CD14-positive monocyte (primary cell): Measurements from ENCODE around the gene CCDC50. TPM values are rescaled to one million over a fixed set of nuclear protein-coding genes. Genes with fewer than 3 reads are reported as not detected.

Source experiments
- DNase-seq, 3 donors: peaks; one replicate each; pipeline ENCODE4 v3.0.0-alpha.2; 2011 to 2022
- H2AFZ ChIP-seq: 2 replicates; pipeline ENCODE4 v1.6.0; 2012; ENCODE audit warnings: mild to moderate bottlenecking, low read depth, low read length, inconsistent platforms; ENCODE audit not compliant: insufficient read depth, poor library complexity, severe bottlenecking
- H3K27ac ChIP-seq, 2 donors: 1 replicate in 1 of 2; 2 replicates in 1 of 2; pipeline ENCODE4 v1.5.1; 2012 to 2013; ENCODE audit warnings: low read length in 2 of 2, control low read depth in 1 of 2, inconsistent platforms in 1 of 2, low read depth in 1 of 2, mild to moderate bottlenecking in 1 of 2
- H3K27me3 ChIP-seq, 2 donors: one replicate each; pipeline versions ENCODE4 v1.6.0 to v1.6.1; 2011 to 2013; ENCODE audit warnings: low read length in 2 of 2; ENCODE audit not compliant: control insufficient read depth in 2 of 2, insufficient read depth in 2 of 2
- H3K36me3 ChIP-seq, 2 donors: replicated peaks in 1 of 2; 1 replicate in 1 of 2; 2 replicates in 1 of 2; pipeline versions ENCODE4 v1.5.1 to v1.6.1; 2012 to 2013; ENCODE audit warnings: low read length in 2 of 2, control low read depth in 1 of 2, inconsistent platforms in 1 of 2, mild to moderate bottlenecking in 1 of 2; ENCODE audit not compliant: insufficient read depth in 2 of 2, control insufficient read depth in 1 of 2
- H3K4me1 ChIP-seq, 2 donors: 1 replicate in 1 of 2; 2 replicates in 1 of 2; pipeline versions ENCODE4 v1.5.1 to v1.6.1; 2012 to 2013; ENCODE audit warnings: low read length in 2 of 2, control low read depth in 1 of 2, inconsistent platforms in 1 of 2, mild to moderate bottlenecking in 1 of 2, moderate library complexity in 1 of 2; ENCODE audit not compliant: insufficient read depth in 2 of 2, control insufficient read depth in 1 of 2
- H3K4me2 ChIP-seq: replicated peaks from 2 replicates; pipeline ENCODE3; 2012; ENCODE audit warnings: low read length, moderate library complexity, mild to moderate bottlenecking; ENCODE audit not compliant: poor library complexity, severe bottlenecking; ENCODE audit errors: extremely low read depth
- H3K4me3 ChIP-seq, 3 experiments: fragments of 200-600 bp in 1 of 3; sonication (generic) in 1 of 3; replicated peaks in 1 of 3; 1 replicate in 2 of 3; 2 replicates in 1 of 3; pipeline ENCODE4 v1.5.1; 2011 to 2013; ENCODE audit warnings: low read length in 3 of 3, mild to moderate bottlenecking in 3 of 3, control low read depth in 2 of 3, low read depth in 2 of 3, inconsistent platforms in 1 of 3, moderate library complexity in 1 of 3
- H3K79me2 ChIP-seq: 2 replicates; pipeline ENCODE4 v1.6.0; 2012; ENCODE audit warnings: mild to moderate bottlenecking, control low read depth, inconsistent platforms, low read length, moderate library complexity; ENCODE audit not compliant: insufficient read depth
- H3K9ac ChIP-seq: 2 replicates; pipeline ENCODE4 v1.6.0; 2017; ENCODE audit warnings: low read length, mild to moderate bottlenecking; ENCODE audit not compliant: insufficient read depth, poor library complexity, severe bottlenecking
- H3K9me3 ChIP-seq, 2 donors: replicated peaks in 1 of 2; 1 replicate in 1 of 2; 2 replicates in 1 of 2; pipeline versions ENCODE4 v1.5.1 to v1.6.1; 2012 to 2013; ENCODE audit warnings: low read length in 2 of 2, control low read depth in 1 of 2; ENCODE audit not compliant: control insufficient read depth in 1 of 2, insufficient read depth in 1 of 2
- H4K20me1 ChIP-seq: 2 replicates; pipeline ENCODE4 v1.6.0; 2012; ENCODE audit warnings: mild to moderate bottlenecking, low read length, control low read depth, moderate library complexity; ENCODE audit not compliant: insufficient read depth
- H3K27ac Mint-ChIP-seq, 7 donors: one replicate each; pipeline ENCODE4 v1.8.0; 2020; ENCODE audit warnings: mild to moderate bottlenecking in 7 of 7, mixed read lengths in 7 of 7, moderate library complexity in 6 of 7, inconsistent platforms in 2 of 7
- H3K27me3 Mint-ChIP-seq, 3 donors: one replicate each; pipeline ENCODE4 v1.8.0; 2021 to 2022; ENCODE audit warnings: low read depth in 3 of 3, mild to moderate bottlenecking in 3 of 3, mixed read lengths in 3 of 3, moderate library complexity in 3 of 3, inconsistent platforms in 1 of 3
- H3K36me3 Mint-ChIP-seq, 2 donors: one replicate each; pipeline ENCODE4 v1.8.0; 2020; ENCODE audit warnings: mixed read lengths in 2 of 2, inconsistent platforms in 1 of 2, mild to moderate bottlenecking in 1 of 2
- H3K4me1 Mint-ChIP-seq: one replicate; pipeline ENCODE4 v1.8.0; 2020; ENCODE audit warnings: mild to moderate bottlenecking, mixed read lengths
- H3K4me3 Mint-ChIP-seq, 2 donors: one replicate each; pipeline ENCODE4 v1.8.0; 2020; ENCODE audit warnings: mild to moderate bottlenecking in 2 of 2, mixed read lengths in 2 of 2, moderate library complexity in 1 of 2
- H3K9me3 Mint-ChIP-seq, 7 donors: one replicate each; pipeline ENCODE4 v1.8.0; 2020 to 2022; ENCODE audit warnings: mixed read lengths in 7 of 7, mild to moderate bottlenecking in 6 of 7, moderate library complexity in 6 of 7, inconsistent platforms in 2 of 7
- WGBS: methylation state at CpG from one replicate; pipeline ENCODE4 v1.1.5; 2013; ENCODE audit warnings: missing lambda C conversion rate; ENCODE audit not compliant: insufficient coverage; 5-methylcytosine and 5-hydroxymethylcytosine counted together
- intact Hi-C, 2 donors: fragments of 100-400 bp; cut with micrococcal nuclease; formaldehyde crosslinking; loops; one replicate each; pipeline versions ENCODE4 v1.15.0 to v1.15.1; 2023
- polyA plus RNA-seq, 3 donors: library from polyadenylated mRNA; depleted of rRNA in 1 of 3; unstranded in 2 of 3; stranded (reverse) in 1 of 3; fragments of 300-500 nt in 2 of 3; fragments of >200 nt in 1 of 3; fragmentation: Illumina TruSeq in 2 of 3; gene quantifications; 1 replicate in 2 of 3; 2 replicates in 1 of 3; pipeline ENCODE4 v1.2.3, GENCODE V29; 2012 to 2021
- TF ChIP-seq, protein P1 (sequence below): fragments of 200-600 bp; IDR thresholded peaks from one replicate; pipeline ENCODE4 v1.8.0; 2022; ENCODE audit warnings: antibody characterized with exemption, mild to moderate bottlenecking

CCDC50 gene
- polyA plus RNA-seq, 3 donors = 13.3 to 29.2 (median 25.8) TPM

DNA sequence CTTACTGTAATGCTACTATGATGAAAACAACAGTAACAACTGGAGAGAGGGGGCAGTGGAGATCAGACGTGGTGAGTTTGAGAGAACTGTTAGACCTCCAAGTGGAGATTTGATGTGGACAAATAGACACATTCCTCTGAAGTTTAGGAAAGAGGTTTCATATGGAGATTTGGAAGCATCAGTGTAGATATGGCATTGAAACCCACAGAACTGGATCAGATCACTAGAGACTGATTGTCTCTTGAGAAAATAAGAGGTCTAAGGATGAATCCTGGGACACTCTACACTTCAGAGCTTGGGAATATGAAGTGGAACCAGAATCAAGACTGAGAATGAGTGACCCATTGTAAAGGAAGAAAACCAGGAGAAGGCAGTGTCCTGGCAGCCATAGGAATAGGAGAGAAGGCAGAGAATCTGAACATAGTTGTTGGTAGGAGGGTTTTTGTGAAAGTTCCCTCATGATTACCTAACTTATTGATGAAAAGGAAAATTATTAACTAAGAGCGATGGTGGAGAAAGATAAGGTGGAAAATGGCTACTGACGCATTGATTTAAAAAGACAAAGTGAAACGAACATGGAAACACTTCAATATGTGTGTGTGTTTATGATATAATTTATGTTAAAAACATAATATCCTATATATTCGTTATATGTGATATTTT is 102.1 kb downstream of the CCDC50 start:
- Histone ChIP-seq H3K9ac (no peak overlapping the region), H2AFZ (no peak overlapping the region), H3K36me3 (no peaks in the 10 kb centered on the region), H3K27me3 (no peaks in the 10 kb centered on the region), H3K79me2 (no peaks in the 10 kb centered on the region), H4K20me1 (no peaks in the 10 kb centered on the region), H3K9me3 (no peaks in the 10 kb centered on the region), H3K4me3 (no peak overlapping the region), H3K4me2 (no peak overlapping the region), H3K4me1 (no peaks in the 10 kb centered on the region), H3K27ac (no peak overlapping the region)
- Mint-ChIP-seq H3K4me3 (no peak overlapping the region), H3K36me3 (no peaks in the 10 kb centered on the region), H3K27me3 (no peaks in the 10 kb centered on the region), H3K27ac (no peak overlapping the region), H3K9me3 (no peaks in the 10 kb centered on the region), H3K4me1 (no peaks in the 10 kb centered on the region)
- no peak for DNase-seq
- WGBS = no CpG with 5 or more reads among the region's 5 CpGs
- intact Hi-C loops = no loop called here
- TF ChIP-seq, protein P1, sequence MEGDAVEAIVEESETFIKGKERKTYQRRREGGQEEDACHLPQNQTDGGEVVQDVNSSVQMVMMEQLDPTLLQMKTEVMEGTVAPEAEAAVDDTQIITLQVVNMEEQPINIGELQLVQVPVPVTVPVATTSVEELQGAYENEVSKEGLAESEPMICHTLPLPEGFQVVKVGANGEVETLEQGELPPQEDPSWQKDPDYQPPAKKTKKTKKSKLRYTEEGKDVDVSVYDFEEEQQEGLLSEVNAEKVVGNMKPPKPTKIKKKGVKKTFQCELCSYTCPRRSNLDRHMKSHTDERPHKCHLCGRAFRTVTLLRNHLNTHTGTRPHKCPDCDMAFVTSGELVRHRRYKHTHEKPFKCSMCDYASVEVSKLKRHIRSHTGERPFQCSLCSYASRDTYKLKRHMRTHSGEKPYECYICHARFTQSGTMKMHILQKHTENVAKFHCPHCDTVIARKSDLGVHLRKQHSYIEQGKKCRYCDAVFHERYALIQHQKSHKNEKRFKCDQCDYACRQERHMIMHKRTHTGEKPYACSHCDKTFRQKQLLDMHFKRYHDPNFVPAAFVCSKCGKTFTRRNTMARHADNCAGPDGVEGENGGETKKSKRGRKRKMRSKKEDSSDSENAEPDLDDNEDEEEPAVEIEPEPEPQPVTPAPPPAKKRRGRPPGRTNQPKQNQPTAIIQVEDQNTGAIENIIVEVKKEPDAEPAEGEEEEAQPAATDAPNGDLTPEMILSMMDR = no peak

DNA sequence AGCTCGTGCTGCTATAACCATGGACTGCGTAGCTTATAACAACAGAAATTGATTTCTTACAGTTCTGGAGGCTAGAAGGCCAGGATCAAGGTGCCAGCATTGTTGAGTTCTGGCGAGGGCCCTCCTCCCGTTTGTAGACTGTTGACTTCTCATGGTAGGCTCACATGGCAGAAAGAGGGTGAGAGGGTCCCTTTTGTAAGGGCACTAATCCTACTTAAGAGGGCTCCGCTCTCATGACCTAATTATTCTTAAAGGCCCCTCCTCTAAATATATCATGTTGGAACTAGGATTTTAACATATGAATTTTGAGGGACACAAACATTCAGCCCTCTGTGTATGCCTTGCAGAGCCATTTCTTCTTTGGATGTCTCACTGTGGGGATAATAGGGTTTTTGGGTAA is 103.0 kb downstream of the CCDC50 start:
- Histone ChIP-seq H3K36me3 (no peaks in the 10 kb centered on the region), H3K79me2 (no peaks in the 10 kb centered on the region), H3K27ac (no peak overlapping the region), H3K9ac (no peak overlapping the region), H3K4me1 (no peaks in the 10 kb centered on the region), H3K4me3 (no peak overlapping the region), H3K27me3 (no peaks in the 10 kb centered on the region), H4K20me1 (no peaks in the 10 kb centered on the region), H2AFZ (no peak overlapping the region), H3K9me3 (no peaks in the 10 kb centered on the region), H3K4me2 (no peak overlapping the region)
- intact Hi-C loops = no loop called here
- H3K27me3 Mint-ChIP-seq = no peaks in the 10 kb centered on the region
- TF ChIP-seq, protein P1 = no peak
- no peak overlapping the region for H3K27ac Mint-ChIP-seq
- DNase-seq = no peak
- 88% methylated on average over 2 of the region's 5 CpGs for whole genome bisulfite sequencing
- H3K36me3 Mint-ChIP-seq = no peaks in the 10 kb centered on the region
- no peaks in the 10 kb centered on the region for H3K4me1 Mint-ChIP-seq
- H3K4me3 Mint-ChIP-seq = no peak overlapping the region
- H3K9me3 Mint-ChIP-seq = no peaks in the 10 kb centered on the region
